NCI-H82 treated with DMSO at 0.1 percent for 48 hours (cell line): ENCODE measurements around the gene WRNIP1.
"Not testable (repeated sequence)": the region's sequence is repeated elsewhere in the genome, so short reads cannot be mapped to it uniquely, and the experiment has no call there.

ENCODE experiments used
- DNase-seq: peaks from one replicate; lab custom pipeline; 2025; ENCODE audit not compliant: unreplicated experiment; lab: John Stamatoyannopoulos, UW

WRNIP1 gene

GRCh38 chr6:2760882-2761842, 4.0 kb upstream of the WRNIP1 start:
- no peak for DNase-seq

DNA sequence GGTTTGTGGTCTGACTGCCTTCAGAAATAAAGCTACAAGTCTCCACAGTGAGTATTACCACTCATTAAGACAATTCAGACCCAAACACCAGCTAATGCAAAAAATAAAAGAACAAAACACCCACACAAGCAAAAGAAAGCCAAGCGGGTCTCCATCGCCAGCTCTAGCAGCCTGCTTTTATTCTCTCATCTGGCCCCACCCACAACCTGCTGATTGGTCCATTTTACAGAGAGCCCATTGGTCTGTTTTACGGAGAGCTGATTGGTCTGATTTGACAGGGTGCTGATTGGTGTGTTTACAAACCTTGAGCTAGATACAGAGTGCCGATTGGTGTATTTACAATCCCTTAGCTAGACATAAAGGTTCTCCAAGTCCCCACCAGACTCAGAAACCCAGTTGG, 2.3 kb upstream of the WRNIP1 start:
- not testable (repeated sequence) for DNase-seq

- DNase-seq = no peak
Observed at GRCh38 chr6:2763345-2763841, 1.8 kb upstream of the WRNIP1 start.

GRCh38 chr6:2763876-2764540, 1.2 kb upstream of the WRNIP1 start:
- no peak for DNase-seq

DNA sequence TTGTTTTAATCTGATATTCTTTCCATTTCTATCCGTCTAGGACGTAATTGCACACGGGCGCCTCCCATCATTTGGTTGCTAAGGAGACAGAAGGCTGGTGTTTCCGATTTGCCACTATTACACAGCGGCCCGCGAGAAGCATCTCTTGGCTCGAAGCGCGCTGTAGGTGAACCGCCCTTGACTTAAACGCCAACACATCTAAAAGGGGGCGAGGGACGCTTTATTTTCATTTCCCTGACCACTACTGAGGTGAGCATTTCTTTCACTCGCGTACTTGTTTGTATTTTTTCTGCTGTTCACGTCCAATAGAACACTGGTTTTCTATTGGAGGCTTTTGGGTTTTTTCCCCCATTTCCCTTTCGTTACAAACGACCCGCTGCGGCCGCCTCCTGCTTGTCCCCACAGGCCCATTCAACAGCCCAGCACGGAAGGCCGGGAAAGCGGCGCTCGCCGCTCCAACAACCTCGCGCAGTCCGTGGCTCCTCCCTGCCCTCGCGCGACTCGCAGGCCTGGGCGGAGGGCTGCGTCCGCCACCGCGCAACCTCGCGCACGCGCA, 505 bp upstream of the WRNIP1 start:
- peak; percentile 34 for DNase-seq

GRCh38 chr6:2765896-2766766, 938 bp downstream of the WRNIP1 start:
- no peak for DNase-seq

- DNase-seq = no peak
Observed at GRCh38 chr6:2766767-2767656, 1.8 kb downstream of the WRNIP1 start.

DNA sequence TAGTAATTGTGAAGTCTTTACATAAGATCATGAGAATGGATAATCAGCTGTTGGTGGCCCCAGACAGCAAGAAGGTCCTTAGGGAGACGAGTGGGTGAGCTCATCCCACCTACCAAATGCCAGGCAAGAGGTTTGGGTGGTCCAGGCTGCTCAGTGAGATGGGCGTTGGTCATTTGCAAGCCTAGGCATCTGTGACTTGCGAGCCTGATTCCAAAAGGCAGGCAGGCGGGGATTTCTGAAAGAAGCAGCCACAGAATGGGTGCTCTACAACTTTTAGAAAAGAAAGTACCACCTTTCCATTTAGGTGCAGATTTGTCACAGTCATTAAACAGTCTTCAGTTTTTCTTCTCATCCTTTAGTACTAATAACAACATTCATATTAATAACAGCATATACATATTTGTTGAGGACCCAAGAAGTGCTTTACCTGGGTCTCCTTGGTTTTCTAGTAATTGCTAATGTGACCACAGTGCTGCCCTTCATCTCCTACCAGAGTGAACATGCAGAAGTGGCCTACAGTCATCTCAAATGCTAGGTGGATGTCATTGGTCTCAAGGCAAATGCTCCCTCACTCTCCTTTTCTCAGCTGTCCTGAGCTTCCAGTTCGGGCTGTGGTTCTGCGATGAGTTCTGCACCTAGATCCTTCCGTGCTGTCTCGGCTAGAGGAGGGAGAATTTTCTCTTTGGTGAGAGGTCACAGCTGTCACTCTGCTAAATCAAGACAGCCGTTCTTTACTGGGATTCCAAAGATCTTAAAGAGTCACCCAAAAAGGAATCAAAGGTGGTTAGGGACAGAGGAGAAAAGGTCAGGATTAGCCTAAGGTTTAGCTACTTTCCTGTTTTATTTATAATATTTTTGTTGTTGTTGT, 2.7 kb downstream of the WRNIP1 start:
- no peak for DNase-seq

GRCh38 chr6:2768696-2769095, 3.5 kb downstream of the WRNIP1 start:
- DNase-seq = no peak

DNA sequence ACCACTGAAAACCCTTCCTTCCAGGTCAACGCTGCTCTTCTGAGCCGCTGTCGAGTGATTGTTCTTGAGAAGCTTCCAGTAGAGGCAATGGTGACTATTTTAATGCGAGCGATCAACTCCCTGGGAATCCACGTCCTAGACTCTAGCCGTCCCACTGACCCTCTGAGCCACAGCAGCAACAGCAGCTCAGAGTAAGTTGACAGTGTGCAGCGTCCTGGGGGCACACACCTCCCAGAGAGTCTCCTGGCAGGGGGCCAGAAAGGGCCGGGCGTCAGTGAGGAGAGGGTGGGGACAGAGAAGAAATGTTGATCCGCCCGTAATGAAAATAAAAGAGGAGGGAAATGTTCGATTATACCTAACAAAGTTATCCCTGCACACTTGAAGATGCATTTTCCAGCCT, 5.0 kb downstream of the WRNIP1 start:
- DNase-seq = peak; percentile 17

DNA sequence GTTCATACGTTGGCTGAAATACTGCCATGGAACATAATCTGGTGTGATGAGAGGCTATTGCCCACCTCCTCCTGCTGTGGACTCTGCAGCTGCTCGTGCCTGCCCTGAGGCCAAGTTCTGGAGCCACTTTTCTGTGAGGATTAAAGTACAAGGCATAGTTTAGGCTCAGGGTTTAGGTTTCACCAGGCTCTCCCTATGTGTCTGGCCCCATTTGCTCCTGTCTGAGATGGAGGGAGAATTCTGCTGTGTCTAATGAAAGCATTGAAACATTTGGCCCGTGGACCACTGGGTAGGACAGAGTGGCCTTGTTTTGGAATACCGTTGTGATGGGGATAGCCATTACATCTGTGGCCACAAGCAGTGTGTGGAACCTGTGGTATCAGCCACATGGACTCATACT, 5.9 kb downstream of the WRNIP1 start:
- no peak for DNase-seq

DNA sequence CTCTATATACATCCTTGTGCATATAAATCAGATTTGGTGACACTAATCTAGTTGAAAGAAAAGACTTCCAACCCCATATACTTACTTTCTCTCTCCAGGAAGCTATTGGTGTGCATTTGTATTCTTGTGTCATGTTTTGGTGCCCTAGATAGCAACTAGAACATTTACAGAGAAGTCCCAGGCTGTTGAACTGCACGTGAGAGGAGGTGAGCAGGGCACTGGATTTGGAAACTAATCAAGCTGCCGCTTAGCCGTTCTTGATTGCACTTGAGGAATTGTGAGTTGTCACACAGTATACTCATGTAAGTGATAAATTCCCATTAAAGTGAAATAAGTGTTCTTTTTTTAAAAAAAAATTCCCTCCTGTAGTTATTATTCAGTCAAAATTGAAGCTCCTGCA, 7.6 kb downstream of the WRNIP1 start:
- no peak for DNase-seq

GRCh38 chr6:2773449-2773848, 8.3 kb downstream of the WRNIP1 start:
- DNase-seq = no peak

GRCh38 chr6:2775003-2775402, 9.8 kb downstream of the WRNIP1 start:
- DNase-seq = no peak

- no peak for DNase-seq
Observed at GRCh38 chr6:2777249-2777648, 12.1 kb downstream of the WRNIP1 start.

- DNase-seq = no peak
Observed at GRCh38 chr6:2780102-2780737, 15.0 kb downstream of the WRNIP1 start.

GRCh38 chr6:2781685-2782355, 16.6 kb downstream of the WRNIP1 start:
- no peak for DNase-seq

DNA sequence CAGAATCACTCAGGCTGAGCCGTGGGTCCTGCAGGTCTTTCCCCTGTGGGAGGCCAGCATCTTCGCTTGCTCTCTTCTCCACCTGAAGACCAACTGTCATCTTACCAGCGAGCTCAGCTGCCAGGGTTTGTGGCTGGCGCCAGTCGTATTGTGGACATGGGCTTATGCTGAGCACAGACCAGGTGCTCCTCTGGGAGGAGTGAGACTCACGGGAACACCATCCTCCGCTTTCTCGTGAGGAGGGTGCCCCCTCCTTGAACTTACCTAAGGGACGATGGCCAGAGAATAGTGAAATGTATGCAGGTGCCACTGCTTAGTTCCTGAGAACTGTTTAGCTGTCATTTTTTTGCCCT, 17.1 kb downstream of the WRNIP1 start:
- DNase-seq = no peak
